GM13976 (cell line): ENCODE data around the gene UBE3D.
"Not testable (repeated sequence)": the region's sequence is repeated elsewhere in the genome, so short reads cannot be mapped to it uniquely, and the experiment has no call there.

Source experiments
- DNase-seq: peaks from one replicate; pipeline ENCODE4 v3.0.0; 2012; ENCODE audit warnings: low spot score
- CTCF ChIP-seq: IDR thresholded peaks from 2 replicates; pipeline ENCODE4 v1.5.1; 2012; ENCODE audit warnings: borderline replicate concordance, mild to moderate bottlenecking; ENCODE audit not compliant: insufficient read depth; ENCODE audit errors: extremely low read depth, missing control alignments, control extremely low read depth
- in situ Hi-C: fragments of 300-500 bp; cut with MboI; formaldehyde crosslinking; loops from one replicate; pipeline ENCODE4 v1.12.0; 2022; ENCODE audit warnings: low sequenced_read_pairs, mixed read lengths, inconsistent platforms; ENCODE audit not compliant: unreplicated experiment

UBE3D gene

GRCh38 chr6:82865461-82865860 lies 200.2 kb downstream of the UBE3D start:
- in situ Hi-C loops, result no loop called here
- TF ChIP-seq CTCF, result no peak
- no peak for DNase-seq

DNA sequence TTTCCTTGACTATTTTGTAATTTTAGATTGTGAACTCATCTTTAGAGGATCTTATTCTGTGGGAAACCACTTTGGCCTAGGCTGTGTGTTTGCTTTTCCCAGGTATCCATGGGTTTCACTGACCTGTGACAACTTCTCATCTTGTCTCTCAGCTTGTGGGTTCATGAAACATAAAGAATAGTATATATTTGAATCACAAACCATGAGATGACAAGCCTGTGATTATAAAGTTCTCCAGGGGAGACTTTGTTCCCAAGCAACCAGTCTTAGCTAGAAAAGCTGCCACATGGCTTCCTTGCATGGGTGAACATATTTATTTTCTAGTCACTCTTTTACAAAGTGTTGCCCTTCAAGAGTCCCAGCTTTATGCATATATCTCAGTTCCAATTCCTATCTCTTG lies 201.9 kb downstream of the UBE3D start:
- DNase-seq, result no peak
- TF ChIP-seq CTCF, result no peak
- in situ Hi-C loops, result no loop called here

GRCh38 chr6:82862543-82862942 lies 203.1 kb downstream of the UBE3D start:
- DNase-seq, result no peak
- no peak for TF ChIP-seq CTCF
- in situ Hi-C loops, result no loop called here

- DNase-seq, result no peak
- TF ChIP-seq CTCF, result no peak
- in situ Hi-C loops, result no loop called here
These were observed 204.5 kb downstream of the UBE3D start for GRCh38 chr6:82861121-82861520.

- in situ Hi-C loops, DNase-seq: not testable (repeated sequence)
These were observed 209.6 kb downstream of the UBE3D start for GRCh38 chr6:82856077-82856476.

GRCh38 chr6:82852904-82853303 lies 212.7 kb downstream of the UBE3D start:
- in situ Hi-C loops, DNase-seq: not testable (repeated sequence)

GRCh38 chr6:82843291-82843885 lies 222.3 kb downstream of the UBE3D start:
- TF ChIP-seq CTCF, result no peak
- in situ Hi-C loops, result no loop called here

DNA sequence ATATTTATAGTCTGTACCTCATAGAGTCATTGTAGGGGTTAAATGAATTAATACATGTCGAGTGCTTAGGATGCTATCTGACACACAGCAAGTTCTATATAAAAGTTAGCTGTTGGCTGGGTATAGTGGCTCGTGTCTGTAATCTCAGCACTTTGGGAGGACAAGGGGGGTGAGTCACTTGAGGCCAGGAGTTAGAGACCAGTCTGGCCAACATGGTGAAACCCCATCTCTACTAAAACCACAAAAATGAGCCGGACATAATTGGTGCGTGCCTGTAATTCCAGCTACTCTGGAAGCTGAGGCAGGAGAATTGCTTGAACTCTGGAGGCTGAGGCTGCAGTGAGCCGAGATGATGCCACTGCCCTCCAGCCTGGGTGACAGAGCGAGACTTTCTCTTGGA lies 222.9 kb downstream of the UBE3D start:
- in situ Hi-C loops, result no loop called here
- no peak for TF ChIP-seq CTCF
- DNase-seq, result no peak

More at GRCh38 chr6:82843291-82843885, 222.3 kb downstream of the UBE3D start:
- DNase-seq, result no peak
